ENCODE measurements around the gene CCK.

- no peak for TF ChIP-seq CTCF (IDR thresholded peaks at IDR 0.05)
- no peak for TF ChIP-seq CHD4 (IDR thresholded peaks at IDR 0.05; ENCODE audit: borderline replicate concordance)
- TF ChIP-seq CBX8 (IDR thresholded peaks at IDR 0.05): no peak
- TF ChIP-seq RCOR1 (IDR thresholded peaks at IDR 0.05; ENCODE audit: low read depth, low read length): no peak
- TF ChIP-seq CBX2 (IDR thresholded peaks at IDR 0.05; ENCODE audit: borderline replicate concordance, low read depth): no peak
- no peak for TF ChIP-seq POLR2A (IDR thresholded peaks at IDR 0.05; ENCODE audit: low read length)
- no peak for TF ChIP-seq NPAS2 (CRISPR knock-in tag; IDR thresholded peaks at IDR 0.05; ENCODE audit: borderline replicate concordance)
These were observed 1.5 kb downstream of the CCK start for GRCh38 chr3:42264399-42265058.

All from A549 (cell line).